Vagina (tissue), 2 donors: ENCODE results near the gene DGKH. TPM values are rescaled to one million over a fixed set of nuclear protein-coding genes. Genes with fewer than 3 reads are reported as not detected.

Experiments
- DNase-seq, 2 donors: peaks; one replicate each; pipeline ENCODE4 v3.0.0-alpha.2; 2017; ENCODE audit errors: extremely low spot score in 2 of 2
- H3K27ac ChIP-seq: fragments of 200-600 bp; sonication (generic); one replicate; pipeline ENCODE4 v1.5.1; 2019
- H3K27me3 ChIP-seq: fragments of 200-600 bp; sonication (generic); one replicate; pipeline ENCODE4 v1.5.1; 2019
- H3K36me3 ChIP-seq, 2 donors: fragments of 200-600 bp; sonication (generic); one replicate each; pipeline ENCODE4 v1.5.1; 2017 to 2019
- H3K4me1 ChIP-seq: fragments of 200-600 bp; sonication (generic); one replicate; pipeline ENCODE4 v1.5.1; 2019
- H3K4me3 ChIP-seq, 2 donors: fragments of 200-600 bp; sonication (generic); 1 replicate in 1 of 2; 2 replicates in 1 of 2; pipeline ENCODE4 v1.5.1; 2016 to 2019
- H3K9me3 ChIP-seq: fragments of 200-600 bp; sonication (generic); one replicate; pipeline ENCODE4 v1.5.1; 2019
- POLR2A ChIP-seq, 2 donors: fragments of 450-650 bp; IDR thresholded peaks; one replicate each; pipeline ENCODE4 v1.6.1; 2017; ENCODE audit warnings: antibody characterized with exemption in 2 of 2, mild to moderate bottlenecking in 2 of 2, moderate library complexity in 2 of 2
- POLR2AphosphoS5 ChIP-seq, 2 donors: sonication (generic); formaldehyde crosslinking; IDR thresholded peaks; one replicate each; pipeline ENCODE4 v1.9.0; 2017; ENCODE audit warnings: antibody characterized with exemption in 2 of 2, mild to moderate bottlenecking in 2 of 2, low read depth in 1 of 2; ENCODE audit not compliant: insufficient read depth in 1 of 2
- intact Hi-C: fragments of 100-400 bp; cut with DNase I; formaldehyde crosslinking; loops from one replicate; pipeline ENCODE4 v1.15.1; 2023
- total RNA-seq: library from RNA; depleted of rRNA; stranded (reverse); fragments of >200 nt; gene quantifications from one replicate; pipeline ENCODE4 v1.2.3, GENCODE V29; 2016
- TF ChIP-seq, protein P1 (sequence below), 3 experiments: fragments of 450-650 bp in 2 of 3; fragments of 200-600 bp in 1 of 3; sonication (generic) in 1 of 3; IDR thresholded peaks; one replicate each; pipeline ENCODE4 v1.5.1; 2017 to 2019; ENCODE audit warnings: antibody characterized with exemption in 3 of 3, mild to moderate bottlenecking in 2 of 3, moderate library complexity in 2 of 3

Gene DGKH
- total RNA-seq, 1 donor from 2014 or later = 29.7 TPM

DNA sequence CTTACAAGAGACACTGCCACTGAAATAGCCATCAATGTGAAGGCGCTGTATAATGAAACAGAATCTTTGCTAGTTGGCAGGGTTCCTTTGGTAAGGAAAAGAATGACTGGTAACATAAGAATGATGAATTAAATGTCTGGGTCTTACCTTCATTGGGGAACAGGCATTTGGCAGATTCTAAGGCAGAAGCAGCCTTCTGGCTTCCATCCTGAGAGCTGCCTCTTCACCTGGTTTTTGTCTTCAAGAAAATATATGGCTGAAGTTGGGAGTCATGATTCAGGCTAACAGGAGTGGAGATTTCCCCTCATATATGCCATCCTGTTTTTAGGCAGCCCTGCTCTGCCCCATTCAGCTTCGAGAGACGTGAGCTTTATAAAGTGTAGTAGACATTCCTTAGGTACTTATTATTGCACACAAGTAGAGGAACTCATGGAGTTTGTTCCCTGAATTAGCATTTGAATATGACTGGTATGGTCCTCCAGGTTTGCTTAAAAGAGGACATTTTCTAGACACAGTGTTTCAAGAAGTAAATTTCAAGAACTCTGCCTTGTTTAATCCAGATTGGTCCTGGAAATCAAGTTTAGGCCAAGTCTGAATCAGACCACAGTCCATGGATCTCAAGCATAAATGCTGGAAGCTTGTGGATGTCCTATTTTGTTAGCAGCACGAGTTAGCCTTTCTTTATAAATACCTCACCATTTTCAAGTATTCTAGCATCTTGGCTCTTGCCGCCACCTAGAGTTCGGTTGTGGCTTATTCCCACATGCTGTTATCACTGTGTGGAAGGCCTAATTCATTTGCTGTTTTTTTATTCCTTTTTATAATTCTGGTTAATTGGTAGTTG is 167.4 kb downstream of the DGKH start:
- no peaks in the 10 kb centered on the region for H3K4me1 ChIP-seq
- H3K9me3 ChIP-seq = no peaks in the 10 kb centered on the region
- H3K27me3 ChIP-seq = no peaks in the 10 kb centered on the region
- intact Hi-C loops = no loop called here
- TF ChIP-seq POLR2AphosphoS5 (IDR thresholded peaks at IDR 0.05; ENCODE audit: insufficient read depth in 1 of 2, low read depth in 1 of 2) = no peak
- no peak for TF ChIP-seq POLR2A (IDR thresholded peaks at IDR 0.05)
- TF ChIP-seq, protein P1, sequence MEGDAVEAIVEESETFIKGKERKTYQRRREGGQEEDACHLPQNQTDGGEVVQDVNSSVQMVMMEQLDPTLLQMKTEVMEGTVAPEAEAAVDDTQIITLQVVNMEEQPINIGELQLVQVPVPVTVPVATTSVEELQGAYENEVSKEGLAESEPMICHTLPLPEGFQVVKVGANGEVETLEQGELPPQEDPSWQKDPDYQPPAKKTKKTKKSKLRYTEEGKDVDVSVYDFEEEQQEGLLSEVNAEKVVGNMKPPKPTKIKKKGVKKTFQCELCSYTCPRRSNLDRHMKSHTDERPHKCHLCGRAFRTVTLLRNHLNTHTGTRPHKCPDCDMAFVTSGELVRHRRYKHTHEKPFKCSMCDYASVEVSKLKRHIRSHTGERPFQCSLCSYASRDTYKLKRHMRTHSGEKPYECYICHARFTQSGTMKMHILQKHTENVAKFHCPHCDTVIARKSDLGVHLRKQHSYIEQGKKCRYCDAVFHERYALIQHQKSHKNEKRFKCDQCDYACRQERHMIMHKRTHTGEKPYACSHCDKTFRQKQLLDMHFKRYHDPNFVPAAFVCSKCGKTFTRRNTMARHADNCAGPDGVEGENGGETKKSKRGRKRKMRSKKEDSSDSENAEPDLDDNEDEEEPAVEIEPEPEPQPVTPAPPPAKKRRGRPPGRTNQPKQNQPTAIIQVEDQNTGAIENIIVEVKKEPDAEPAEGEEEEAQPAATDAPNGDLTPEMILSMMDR (IDR thresholded peaks at IDR 0.05) = no peak
- DNase-seq = no peak
- no peak overlapping the region for H3K4me3 ChIP-seq
- H3K36me3 ChIP-seq = peaks cover 0 to 30% of the 10 kb centered on the region in 2 donors
- no peak overlapping the region for H3K27ac ChIP-seq

GRCh38 chr13:42216422-42216735 is 167.9 kb downstream of the DGKH start:
- intact Hi-C loops = no loop called here
- no peak for DNase-seq
- peaks cover 0 to 31% of the 10 kb centered on the region in 2 donors for H3K36me3 ChIP-seq
- H3K27me3 ChIP-seq = no peaks in the 10 kb centered on the region
- H3K9me3 ChIP-seq = no peaks in the 10 kb centered on the region
- TF ChIP-seq, protein P1 (IDR thresholded peaks at IDR 0.05) = no peak
- no peak for TF ChIP-seq POLR2A (IDR thresholded peaks at IDR 0.05)
- no peaks in the 10 kb centered on the region for H3K4me1 ChIP-seq
- no peak overlapping the region for H3K27ac ChIP-seq
- no peak overlapping the region for H3K4me3 ChIP-seq

GRCh38 chr13:42218576-42218975 is 170.1 kb downstream of the DGKH start:
- Histone ChIP-seq H3K4me3 (no peak overlapping the region), H3K36me3 (peaks cover 0 to 24% of the 10 kb centered on the region in 2 donors), H3K27me3 (no peaks in the 10 kb centered on the region), H3K9me3 (no peaks in the 10 kb centered on the region), H3K27ac (no peak overlapping the region), H3K4me1 (no peaks in the 10 kb centered on the region)
- DNase-seq = no peak
- intact Hi-C loops = no loop called here
- no peak for TF ChIP-seq POLR2A (IDR thresholded peaks at IDR 0.05)
- TF ChIP-seq POLR2AphosphoS5 (IDR thresholded peaks at IDR 0.05; ENCODE audit: insufficient read depth in 1 of 2, low read depth in 1 of 2) = no peak
- TF ChIP-seq, protein P1 (IDR thresholded peaks at IDR 0.05) = no peak

GRCh38 chr13:42219051-42219450 is 170.6 kb downstream of the DGKH start:
- H3K27ac ChIP-seq = no peak overlapping the region
- TF ChIP-seq POLR2AphosphoS5 (IDR thresholded peaks at IDR 0.05; ENCODE audit: insufficient read depth in 1 of 2, low read depth in 1 of 2) (no peak), POLR2A (IDR thresholded peaks at IDR 0.05) (no peak)
- TF ChIP-seq, protein P1 (IDR thresholded peaks at IDR 0.05) = no peak
- DNase-seq = no peak
- intact Hi-C loops = no loop called here
- H3K4me3 ChIP-seq = no peak overlapping the region
- H3K36me3 ChIP-seq = peaks cover 0 to 24% of the 10 kb centered on the region in 2 donors
- H3K4me1 ChIP-seq = no peaks in the 10 kb centered on the region
- no peaks in the 10 kb centered on the region for H3K27me3 ChIP-seq
- H3K9me3 ChIP-seq = no peaks in the 10 kb centered on the region

DNA sequence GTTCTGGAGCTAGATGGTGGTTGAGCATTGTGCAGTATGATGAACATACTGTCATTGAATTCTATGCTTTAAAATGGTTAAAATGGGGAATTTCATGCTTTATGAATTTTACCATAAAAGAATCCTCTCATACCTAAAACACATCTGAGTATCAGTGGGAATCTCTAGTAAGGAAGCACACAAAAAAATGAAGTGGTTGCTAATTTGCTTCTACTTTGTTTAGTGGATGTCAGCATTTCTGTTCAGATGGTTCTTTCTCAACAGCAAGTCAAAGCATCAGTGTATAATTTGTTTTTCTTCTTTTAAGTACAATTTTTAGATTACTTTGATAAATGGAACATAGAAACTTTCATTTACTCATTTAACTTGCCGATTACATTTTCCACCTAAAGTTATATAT is 171.4 kb downstream of the DGKH start:
- Histone ChIP-seq H3K27ac (no peak overlapping the region), H3K9me3 (no peaks in the 10 kb centered on the region), H3K4me3 (no peak overlapping the region), H3K27me3 (no peaks in the 10 kb centered on the region), H3K36me3 (peaks cover 0 to 17% of the 10 kb centered on the region in 2 donors), H3K4me1 (no peaks in the 10 kb centered on the region)
- intact Hi-C loops = no loop called here
- DNase-seq = no peak
- no peak for TF ChIP-seq POLR2A (IDR thresholded peaks at IDR 0.05)
- TF ChIP-seq, protein P1 (IDR thresholded peaks at IDR 0.05) = no peak
- TF ChIP-seq POLR2AphosphoS5 (IDR thresholded peaks at IDR 0.05; ENCODE audit: insufficient read depth in 1 of 2, low read depth in 1 of 2) = no peak
